ENCODE measurements around the gene USP31.

GRCh38 chr16:23137256-23137655 is 12.0 kb downstream of the USP31 start:
- TF ChIP-seq GATA3 (IDR thresholded peaks at IDR 0.05; ENCODE audit: low read depth, low read length) (no peak), GATA2 (IDR thresholded peaks at IDR 0.05; ENCODE audit: low read depth, low read length) (no peak)

Data from SH-SY5Y (cell line).